Ovary (tissue), 9 donors: ENCODE results near the gene KRT82. TPM values are rescaled to one million over a fixed set of nuclear protein-coding genes. Genes with fewer than 3 reads are reported as not detected.

Experiments used
- DNase-seq, 5 donors: peaks; one replicate each; pipeline ENCODE4 v3.0.0-alpha.2; 2019 to 2020
- H3K27ac ChIP-seq, 2 donors: fragments of 200-600 bp; one replicate each; pipeline versions ENCODE4 v1.5.1 to v1.8.0; 2019 to 2022
- H3K27me3 ChIP-seq: fragments of 200-600 bp; one replicate; pipeline ENCODE4 v1.8.0; 2022
- H3K36me3 ChIP-seq: fragments of 200-600 bp; sonication (generic); one replicate; pipeline ENCODE4 v1.5.1; 2019
- H3K4me1 ChIP-seq: one replicate; pipeline ENCODE4 v1.8.1; 2013; ENCODE audit warnings: mild to moderate bottlenecking, moderate library complexity; ENCODE audit not compliant: insufficient read depth
- H3K4me3 ChIP-seq: fragments of 200-600 bp; sonication (generic); one replicate; pipeline ENCODE4 v1.5.1; 2017
- H3K9me3 ChIP-seq, 2 donors: fragments of 200-600 bp in 1 of 2; sonication (generic) in 1 of 2; one replicate each; pipeline versions ENCODE4 v1.5.1 to v1.8.1; 2013 to 2019; ENCODE audit warnings: mild to moderate bottlenecking in 1 of 2, moderate library complexity in 1 of 2
- EP300 ChIP-seq: sonication (generic); formaldehyde crosslinking; IDR thresholded peaks from one replicate; pipeline ENCODE4 v1.6.1; 2017; ENCODE audit warnings: antibody characterized with exemption
- POLR2A ChIP-seq: fragments of 450-650 bp; IDR thresholded peaks from one replicate; pipeline ENCODE4 v1.6.1; 2017; ENCODE audit warnings: antibody characterized with exemption, mild to moderate bottlenecking, moderate library complexity
- WGBS, 3 donors: extraction: QIAGEN DNeasy Blood & Tissue Kit in 1 of 3; methylation state at CpG; one replicate each; pipeline versions ENCODE4 v1.1.5 to v1.1.7; 2013 to 2017; 5-methylcytosine and 5-hydroxymethylcytosine counted together
- intact Hi-C, 4 donors: fragments of 100-400 bp; cut with DNase I; formaldehyde crosslinking; loops; one replicate each; pipeline versions ENCODE4 v1.11.0 to v1.15.1; 2022 to 2023
- polyA plus RNA-seq, 2 donors: library from polyadenylated mRNA; stranded (reverse); fragments of 200-250 nt in 1 of 2; fragments of 350-450 nt in 1 of 2; fragmentation: Illumina TruSeq in 1 of 2; extraction: RNeasy Lipid Tissue Mini Kit (QIAGEN cat#74804) in 1 of 2; gene quantifications; one replicate each; pipeline ENCODE4 v1.2.3, GENCODE V29; 2013 to 2014
- total RNA-seq, 7 donors: library from RNA; depleted of rRNA in 2 of 7; stranded (reverse); fragments of >200 nt in 2 of 7; fragmentation: NEBNext Ultra II Directional in 3 of 7; extraction: Animal tissue kit (Norgen Biotek cat#: 25700) in 3 of 7; gene quantifications; one replicate each; pipeline versions ENCODE4 v1.1.0 to v1.2.4, GENCODE V29; 2016 to 2023
- TF ChIP-seq, protein P1 (sequence below), 3 donors: fragments of 450-650 bp in 2 of 3; fragments of 200-600 bp in 1 of 3; IDR thresholded peaks; one replicate each; pipeline versions ENCODE4 v1.5.1 to v1.8.0; 2016 to 2022; ENCODE audit warnings: antibody characterized with exemption in 3 of 3, mild to moderate bottlenecking in 1 of 3
- donor health status: DM: no; HTN: no; CAD: no; lungs with moderate emphysema.
- donor health status: DM: no; HTN: no; CAD: no.
- donor health status: Bipolar disorder and iron deficiency.
- donor health status: DM: yes; HTN: yes; CAD: no.
- donor health status: DM: no; HTN: no; CAD: no.
- donor health status: DM: yes; HTN: yes; CAD: no.

Gene KRT82
- total and polyA plus RNA-seq, 9 donors = not detected

DNA sequence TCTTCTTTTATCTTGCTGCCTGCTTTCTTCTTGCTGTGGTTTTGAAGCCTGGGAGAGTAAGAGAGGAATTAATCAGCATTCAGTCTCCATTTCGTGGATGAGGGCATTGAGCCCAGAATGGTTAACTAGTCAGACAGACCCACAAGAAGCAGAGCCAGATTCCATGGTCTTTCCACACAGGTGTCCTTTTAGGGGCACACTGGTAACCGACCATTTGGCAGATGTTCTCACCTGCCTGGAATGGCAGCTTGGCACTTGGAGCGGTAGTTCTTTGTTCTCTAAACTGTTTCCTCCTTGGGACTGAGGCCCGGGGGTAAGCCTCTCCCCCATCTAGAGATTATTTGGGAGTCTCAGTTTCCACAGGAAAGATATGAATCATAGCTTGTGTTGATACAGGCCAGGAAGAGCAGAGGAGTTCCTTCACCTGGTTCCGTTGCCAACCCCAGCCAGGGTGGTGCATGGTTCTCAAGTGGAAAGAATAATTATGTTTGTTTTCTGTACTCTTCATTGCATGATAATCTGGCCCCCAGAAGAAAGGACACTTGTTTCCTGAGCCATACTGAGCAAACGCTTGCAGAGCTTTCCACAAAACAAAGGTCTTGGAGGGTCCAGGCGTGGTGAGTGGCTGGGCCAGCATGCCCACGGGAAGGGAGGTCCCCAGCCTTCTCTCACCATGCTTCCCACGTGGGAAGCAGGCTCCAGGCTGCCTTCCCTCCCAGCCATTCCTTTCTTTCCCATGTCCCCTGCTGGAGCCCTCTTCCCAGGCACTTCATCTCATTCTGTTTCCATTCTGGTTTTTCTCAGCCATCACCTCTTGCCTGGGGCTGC, 30.1 kb upstream of the KRT82 start:
- H3K36me3 ChIP-seq = no peaks in the 10 kb centered on the region
- H3K27me3 ChIP-seq = no peaks in the 10 kb centered on the region
- intact Hi-C loops = no loop called here
- no peak for DNase-seq
- WGBS, 3 donors = 50 to 61% (median 56%) methylated on average over 9 of the region's 9 CpGs
- H3K27ac ChIP-seq = no peak overlapping the region
- no peak overlapping the region for H3K4me3 ChIP-seq
- H3K9me3 ChIP-seq = no peaks in the 10 kb centered on the region
- no peaks in the 10 kb centered on the region for H3K4me1 ChIP-seq
- TF ChIP-seq EP300 (no peak), POLR2A (no peak)
- TF ChIP-seq, protein P1, sequence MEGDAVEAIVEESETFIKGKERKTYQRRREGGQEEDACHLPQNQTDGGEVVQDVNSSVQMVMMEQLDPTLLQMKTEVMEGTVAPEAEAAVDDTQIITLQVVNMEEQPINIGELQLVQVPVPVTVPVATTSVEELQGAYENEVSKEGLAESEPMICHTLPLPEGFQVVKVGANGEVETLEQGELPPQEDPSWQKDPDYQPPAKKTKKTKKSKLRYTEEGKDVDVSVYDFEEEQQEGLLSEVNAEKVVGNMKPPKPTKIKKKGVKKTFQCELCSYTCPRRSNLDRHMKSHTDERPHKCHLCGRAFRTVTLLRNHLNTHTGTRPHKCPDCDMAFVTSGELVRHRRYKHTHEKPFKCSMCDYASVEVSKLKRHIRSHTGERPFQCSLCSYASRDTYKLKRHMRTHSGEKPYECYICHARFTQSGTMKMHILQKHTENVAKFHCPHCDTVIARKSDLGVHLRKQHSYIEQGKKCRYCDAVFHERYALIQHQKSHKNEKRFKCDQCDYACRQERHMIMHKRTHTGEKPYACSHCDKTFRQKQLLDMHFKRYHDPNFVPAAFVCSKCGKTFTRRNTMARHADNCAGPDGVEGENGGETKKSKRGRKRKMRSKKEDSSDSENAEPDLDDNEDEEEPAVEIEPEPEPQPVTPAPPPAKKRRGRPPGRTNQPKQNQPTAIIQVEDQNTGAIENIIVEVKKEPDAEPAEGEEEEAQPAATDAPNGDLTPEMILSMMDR (IDR thresholded peaks at IDR 0.05) = no peak

DNA sequence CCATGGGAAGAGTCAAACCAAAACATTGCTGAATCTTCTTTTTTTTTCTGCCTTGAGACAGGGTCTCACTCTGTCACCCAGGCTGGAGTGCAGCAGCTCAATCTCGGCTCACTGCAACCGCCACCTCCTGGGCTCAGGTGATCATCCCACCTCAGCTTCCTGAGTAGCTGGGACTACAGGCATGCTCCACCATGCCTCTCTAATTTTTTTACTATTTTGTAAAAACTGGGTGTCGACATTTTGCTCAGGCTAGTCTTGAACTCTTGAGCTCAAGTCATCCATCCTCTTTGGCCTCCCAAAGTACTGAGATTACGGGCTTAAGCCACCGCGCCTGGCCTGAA, 29.5 kb upstream of the KRT82 start:
- Histone ChIP-seq H3K4me1 (no peaks in the 10 kb centered on the region), H3K27ac (no peak overlapping the region), H3K36me3 (no peaks in the 10 kb centered on the region), H3K27me3 (no peaks in the 10 kb centered on the region), H3K4me3 (no peak overlapping the region), H3K9me3 (no peaks in the 10 kb centered on the region)
- WGBS, 3 donors = 84 to 89% (median 86%) methylated on average over 6 of the region's 6 CpGs
- intact Hi-C loops = no loop called here
- TF ChIP-seq POLR2A (no peak), EP300 (no peak)
- TF ChIP-seq, protein P1 (IDR thresholded peaks at IDR 0.05) = no peak
- DNase-seq = no peak

DNA sequence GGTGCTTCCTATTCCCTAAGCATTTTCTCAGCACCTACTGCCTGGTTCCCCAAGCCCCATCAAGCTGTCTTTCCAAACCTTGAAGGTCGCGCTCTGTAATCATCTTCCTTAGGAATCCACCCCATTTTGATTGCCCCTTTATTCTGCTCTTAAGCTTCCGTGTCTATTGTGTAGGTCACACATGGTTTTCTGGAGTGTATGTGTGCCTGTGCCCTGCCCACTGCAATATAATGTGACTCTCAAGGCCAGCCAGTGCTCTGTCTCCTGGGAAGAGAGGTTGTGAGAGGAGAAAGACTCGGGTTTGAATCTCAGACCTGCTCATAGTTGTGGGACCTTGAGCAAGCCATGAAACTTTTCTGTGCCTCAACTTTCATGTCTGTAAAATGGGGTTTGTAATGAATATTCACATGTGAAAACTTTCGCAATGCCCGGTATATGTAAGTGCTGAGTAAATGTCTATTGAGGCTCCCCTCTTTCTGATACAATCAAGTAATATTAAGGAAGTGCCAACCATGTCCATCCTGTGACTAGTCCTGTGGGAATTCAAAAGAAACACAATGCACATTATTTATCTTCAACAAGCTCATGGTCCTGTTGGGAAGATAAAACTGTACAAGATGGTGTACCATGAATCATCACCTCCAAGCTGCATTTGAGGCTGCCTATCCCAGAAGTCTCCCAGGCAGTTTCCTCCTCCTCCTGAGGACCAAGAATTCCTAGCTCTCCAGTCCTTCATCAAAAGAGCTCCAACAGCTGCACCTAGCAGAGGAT, 28.8 kb upstream of the KRT82 start:
- no peak for DNase-seq
- intact Hi-C loops = no loop called here
- H3K36me3 ChIP-seq = no peaks in the 10 kb centered on the region
- no peaks in the 10 kb centered on the region for H3K9me3 ChIP-seq
- 86 to 94% (median 88%) methylated on average over 6 of the region's 6 CpGs for WGBS, 3 donors
- H3K4me1 ChIP-seq = no peaks in the 10 kb centered on the region
- H3K27ac ChIP-seq = no peak overlapping the region
- no peak for TF ChIP-seq EP300
- TF ChIP-seq, protein P1 (IDR thresholded peaks at IDR 0.05) = no peak
- TF ChIP-seq POLR2A = no peak
- H3K4me3 ChIP-seq = no peak overlapping the region
- no peaks in the 10 kb centered on the region for H3K27me3 ChIP-seq

DNA sequence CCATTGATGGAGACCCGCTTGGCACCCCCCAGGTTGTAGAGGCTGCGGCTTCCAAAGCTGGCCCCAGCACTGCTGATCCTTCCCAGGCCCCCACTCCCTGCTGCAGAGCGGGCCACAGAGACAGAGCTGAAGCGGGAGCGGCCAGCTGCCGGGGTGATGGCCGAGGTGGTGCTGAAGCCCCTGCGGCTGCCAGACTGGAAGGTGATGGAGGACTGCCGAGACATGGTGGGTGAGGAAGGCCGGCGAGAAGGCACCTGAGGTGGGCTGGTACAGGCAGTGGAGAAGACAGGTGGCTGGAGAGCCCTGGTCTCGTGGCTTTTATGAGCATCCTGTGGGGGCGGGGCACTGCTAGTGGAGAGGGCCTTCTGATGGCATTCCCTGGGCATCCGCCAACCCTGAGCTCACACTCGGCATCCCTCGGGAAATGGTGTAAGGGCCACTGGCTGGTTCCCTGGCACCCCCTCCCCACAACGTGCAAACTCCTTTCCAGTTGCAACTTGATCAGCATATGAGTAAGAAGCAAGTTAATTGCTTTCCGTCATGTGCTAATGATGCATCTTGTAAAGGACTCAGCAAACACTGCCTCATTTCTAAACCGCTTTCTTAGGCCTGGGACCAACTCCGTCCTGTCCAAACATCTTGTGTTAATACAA, 28.1 kb upstream of the KRT82 start, which contains the start of gene KRT75:
Gene KRT75, minus strand, starts transcription at position 291 of the 653 bp plus-strand sequence. Its CDS starts 67 bp downstream, at position 224.
- Histone ChIP-seq H3K4me3 (no peak within 1 kb of the TSS), H3K4me1 (no peaks in the 10 kb centered on the region), H3K27ac (no peak within 1 kb of the TSS), H3K9me3 (no peaks in the 10 kb centered on the region), H3K27me3 (no peaks in the 10 kb centered on the region), H3K36me3 (no peaks in the 10 kb centered on the region)
- WGBS, 3 donors = 78 to 86% (median 83%) methylated on average over 16 to 20 of the region's 20 CpGs
- intact Hi-C loops = no loop called here
- no peak for DNase-seq
- TF ChIP-seq POLR2A (no peak), EP300 (no peak)
- TF ChIP-seq, protein P1 (IDR thresholded peaks at IDR 0.05) = no peak
